Measurements from ENCODE around the gene PLCL1.

Gene PLCL1

DNA sequence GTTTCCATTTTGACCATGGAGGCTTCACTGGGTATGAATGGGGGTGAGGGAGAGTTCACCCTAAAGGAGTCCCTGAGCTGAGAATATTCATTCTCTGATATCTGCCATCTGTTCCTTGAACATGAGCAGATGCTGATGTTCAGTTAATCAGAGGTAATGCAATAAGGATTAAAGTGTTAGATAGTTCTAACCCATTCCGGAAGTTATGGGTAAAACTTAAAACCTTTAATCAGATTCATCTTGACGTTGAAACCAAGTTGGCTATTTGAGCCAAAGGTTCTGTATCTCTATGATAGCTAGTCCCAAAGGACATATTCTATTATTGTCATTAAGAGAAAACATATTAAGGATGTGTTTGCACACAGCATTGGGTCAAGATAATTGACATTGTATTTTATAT lies 268.9 kb downstream of the PLCL1 start:
- DNase-seq = no peak

DNA sequence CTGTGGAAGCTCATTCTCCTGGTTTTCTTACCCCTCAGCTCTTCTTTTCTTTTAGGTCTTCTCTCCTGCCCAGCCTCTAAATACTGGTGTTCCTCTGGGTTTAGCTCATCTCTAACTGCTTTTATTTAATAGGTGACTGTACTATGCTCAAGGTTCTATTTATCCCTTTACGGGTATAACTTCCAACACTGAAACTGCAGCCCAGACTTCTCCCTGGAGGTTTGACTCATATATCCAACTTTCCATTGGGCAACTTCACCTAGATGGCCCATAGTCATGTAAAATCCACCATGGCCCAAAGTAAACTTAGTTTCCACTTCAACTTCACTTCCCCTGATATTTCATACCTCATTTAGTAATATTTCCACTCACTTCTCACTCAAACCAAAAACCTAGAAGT lies 273.1 kb downstream of the PLCL1 start:
- no peak for DNase-seq

GRCh38 chr2:198080879-198081765 lies 276.7 kb downstream of the PLCL1 start:
- no peak for DNase-seq

DNA sequence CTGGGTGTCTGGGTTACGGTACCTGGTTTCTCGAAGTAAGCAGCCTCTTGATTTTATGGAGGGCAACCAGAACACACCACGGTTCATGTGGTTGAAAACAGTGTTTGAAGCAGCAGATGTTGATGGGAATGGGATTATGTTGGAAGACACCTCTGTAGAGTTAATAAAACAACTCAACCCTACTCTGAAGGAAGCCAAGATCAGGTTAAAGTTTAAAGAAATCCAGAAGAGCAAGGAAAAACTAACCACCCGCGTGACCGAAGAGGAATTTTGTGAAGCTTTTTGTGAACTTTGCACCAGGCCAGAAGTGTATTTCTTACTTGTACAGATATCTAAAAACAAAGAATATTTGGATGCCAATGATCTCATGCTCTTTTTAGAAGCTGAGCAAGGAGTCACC lies 279.8 kb downstream of the PLCL1 start:
- no peak for DNase-seq

DNA sequence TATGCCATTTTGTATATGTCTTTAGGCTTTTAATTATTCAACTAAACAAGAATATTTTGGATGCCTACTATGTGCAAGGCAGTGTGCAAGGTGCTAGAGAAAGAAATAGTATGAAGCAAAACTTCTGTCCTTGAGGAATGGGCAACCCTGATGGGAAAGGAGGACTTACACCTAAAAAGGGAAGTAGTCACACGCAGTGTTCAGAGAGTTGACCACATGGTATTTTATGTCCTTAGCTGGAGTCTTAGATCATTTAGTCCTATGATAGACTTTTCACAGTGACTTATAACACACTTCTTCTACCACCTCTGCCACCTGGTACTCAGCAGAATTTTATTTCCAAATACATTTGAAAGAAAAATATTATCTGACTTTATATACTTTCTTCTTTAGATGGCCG lies 291.6 kb downstream of the PLCL1 start:
- DNase-seq = no peak

DNA sequence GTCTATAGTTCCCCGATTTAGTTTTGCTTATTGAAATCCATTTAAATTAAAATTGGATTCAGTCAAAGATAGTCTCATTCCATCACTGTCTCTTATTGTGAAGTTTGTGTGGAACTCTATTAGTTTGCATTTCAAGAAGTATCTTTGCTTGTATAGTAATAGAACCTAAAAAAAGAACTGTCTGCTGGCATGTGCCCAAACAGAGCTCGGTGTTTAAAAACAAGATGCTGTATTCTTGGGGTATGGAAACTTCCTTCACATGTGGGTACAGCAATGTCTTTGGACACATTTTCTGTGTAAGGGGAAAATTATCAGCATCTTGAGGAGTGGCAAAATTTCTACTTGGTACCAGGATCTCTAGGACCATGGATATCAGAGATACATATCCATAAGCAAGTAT lies 292.6 kb downstream of the PLCL1 start:
- DNase-seq = no peak

- no peak for DNase-seq
Measured at GRCh38 chr2:198097630-198098029, 293.2 kb downstream of the PLCL1 start.

DNA sequence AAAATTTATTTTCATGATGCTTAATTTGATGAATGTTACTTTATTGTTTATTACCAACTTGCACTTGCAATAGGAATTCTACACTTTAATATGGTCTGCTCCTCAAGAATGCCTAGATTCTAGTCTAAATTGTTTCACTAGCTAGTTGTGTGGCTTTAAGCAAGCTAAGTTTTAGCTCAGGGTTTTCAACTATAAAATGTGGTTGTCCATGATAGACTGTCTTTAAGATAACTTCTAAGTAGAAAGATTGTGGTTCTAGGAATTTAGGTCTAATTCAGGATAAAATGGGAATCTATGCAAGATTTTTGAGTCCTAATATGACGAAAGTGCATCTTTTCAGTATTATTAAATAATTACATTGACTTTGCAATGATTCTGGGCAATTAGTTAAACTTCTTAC lies 294.0 kb downstream of the PLCL1 start:
- DNase-seq = no peak

DNA sequence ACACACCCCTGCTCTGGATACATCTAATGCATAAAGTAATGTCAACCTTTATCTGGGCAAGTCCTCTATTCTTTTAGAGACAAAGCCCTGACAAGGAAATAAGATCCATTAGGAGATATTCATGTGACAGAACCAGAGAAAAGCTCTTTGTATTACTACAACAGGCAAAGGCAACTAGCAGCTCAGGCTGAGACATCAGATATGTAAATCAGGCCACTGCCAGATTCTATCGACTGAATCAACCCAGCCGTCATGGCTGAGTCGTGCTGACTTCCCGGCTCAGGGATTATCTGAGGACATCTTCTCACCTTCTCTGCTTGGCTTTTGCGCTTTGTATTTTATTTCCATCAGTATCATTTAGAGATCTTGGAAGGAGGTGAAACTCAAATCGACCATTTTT lies 294.5 kb downstream of the PLCL1 start:
- no peak for DNase-seq

DNA sequence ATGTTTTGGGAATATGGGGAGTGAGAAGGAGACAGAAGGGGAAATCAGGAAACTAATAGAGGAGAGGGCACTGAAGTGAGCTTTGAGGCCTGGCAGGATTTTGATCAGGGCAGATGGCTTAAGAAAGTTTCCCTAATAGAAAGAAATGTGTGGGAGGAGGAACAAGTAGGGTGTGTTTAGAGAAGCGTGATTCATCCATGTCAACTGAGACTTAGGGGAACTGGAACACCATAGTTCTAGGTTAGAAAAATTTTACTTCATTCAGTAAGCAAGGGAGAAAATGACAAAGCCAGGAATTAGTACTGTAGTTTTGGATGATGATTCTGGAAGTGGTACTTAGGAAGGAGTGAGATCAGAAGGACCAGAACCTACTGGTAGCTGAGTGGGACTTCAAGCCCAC lies 296.0 kb downstream of the PLCL1 start:
- no peak for DNase-seq

DNA sequence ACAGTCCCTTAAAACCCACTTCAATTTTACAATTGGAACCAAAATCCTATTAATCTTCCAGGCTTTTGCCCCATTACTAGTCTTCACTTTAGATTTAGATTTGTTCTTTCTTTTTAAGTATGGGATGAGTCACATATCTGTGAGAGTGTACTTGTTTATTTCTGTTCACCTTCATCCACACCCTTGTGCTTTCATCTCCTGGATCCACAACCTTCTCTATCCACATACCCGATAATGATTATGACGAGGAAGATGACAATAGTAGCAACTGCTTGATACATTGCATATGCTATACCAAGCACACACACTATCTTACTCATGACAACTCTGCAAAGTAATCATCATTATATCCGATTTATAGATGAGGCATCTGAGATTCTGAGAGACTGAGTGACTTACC lies 297.3 kb downstream of the PLCL1 start:
- no peak for DNase-seq

- DNase-seq = no peak
Measured at GRCh38 chr2:198102120-198102519, 297.7 kb downstream of the PLCL1 start.

GRCh38 chr2:198102856-198103255 lies 298.5 kb downstream of the PLCL1 start:
- no peak for DNase-seq

DNA sequence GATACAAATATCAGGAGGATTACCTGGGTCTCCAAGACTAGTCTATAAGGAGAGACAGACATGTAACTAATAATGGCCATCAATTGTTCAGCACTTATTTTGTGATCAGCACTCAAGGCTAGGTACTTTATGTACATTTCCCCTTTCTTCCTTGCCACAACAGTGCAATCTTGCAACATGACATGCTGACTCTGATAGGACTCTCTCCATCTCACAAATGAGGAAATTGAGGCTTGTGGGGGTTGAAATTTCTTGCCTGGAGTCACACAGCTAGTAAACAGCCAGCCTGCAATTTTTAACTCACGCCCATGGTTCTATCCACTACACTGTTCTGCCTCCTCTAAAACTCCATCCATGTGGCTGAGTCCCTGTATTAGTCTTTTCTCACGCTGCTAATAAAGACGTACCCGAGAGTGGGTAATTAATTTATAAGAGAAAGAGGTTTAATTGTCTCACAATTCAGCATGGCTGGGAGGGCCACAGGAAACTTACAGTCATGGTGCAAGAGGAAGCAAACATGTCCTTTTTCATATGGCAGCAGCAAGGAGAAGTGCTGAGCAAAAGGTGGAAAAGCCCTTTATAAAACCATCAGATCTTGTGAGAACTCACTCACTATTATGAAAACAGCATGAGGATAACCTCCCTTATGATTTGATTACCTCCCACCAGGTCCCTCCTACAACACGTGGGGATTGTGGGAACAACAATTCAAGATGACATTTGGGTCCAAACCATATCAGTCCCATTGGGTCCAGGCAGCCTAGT lies 302.4 kb downstream of the PLCL1 start:
- no peak for DNase-seq

- no peak for DNase-seq
Measured at GRCh38 chr2:198113316-198113715, 308.9 kb downstream of the PLCL1 start.

- DNase-seq = no peak
Measured at GRCh38 chr2:198114064-198114463, 309.7 kb downstream of the PLCL1 start.

DNA sequence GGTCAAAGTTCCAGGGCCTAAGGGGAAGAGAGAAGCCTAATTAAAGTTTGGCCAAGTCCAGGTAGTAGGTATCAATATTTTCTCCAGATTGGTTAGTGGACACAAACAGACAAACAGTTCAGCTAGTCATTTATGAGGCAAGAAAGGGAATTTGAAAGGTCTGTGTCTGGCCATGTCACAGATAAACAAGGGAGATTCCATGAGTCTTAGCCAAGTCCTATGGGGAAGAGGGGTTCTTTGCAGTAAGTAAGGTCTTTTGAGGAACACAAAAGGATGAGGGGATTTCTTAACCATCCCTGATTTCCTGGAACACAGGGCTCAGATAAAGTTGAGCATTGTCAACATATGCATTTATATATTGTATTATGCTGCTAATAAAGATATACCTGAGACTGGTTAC lies 310.8 kb downstream of the PLCL1 start:
- no peak for DNase-seq

- DNase-seq = no peak
Measured at GRCh38 chr2:198116756-198117155, 312.4 kb downstream of the PLCL1 start.

- no peak for DNase-seq
Measured at GRCh38 chr2:198117406-198118041, 313.1 kb downstream of the PLCL1 start.

- peak; percentile 12 for DNase-seq
Measured at GRCh38 chr2:198127627-198128026, 323.2 kb downstream of the PLCL1 start.

DNA sequence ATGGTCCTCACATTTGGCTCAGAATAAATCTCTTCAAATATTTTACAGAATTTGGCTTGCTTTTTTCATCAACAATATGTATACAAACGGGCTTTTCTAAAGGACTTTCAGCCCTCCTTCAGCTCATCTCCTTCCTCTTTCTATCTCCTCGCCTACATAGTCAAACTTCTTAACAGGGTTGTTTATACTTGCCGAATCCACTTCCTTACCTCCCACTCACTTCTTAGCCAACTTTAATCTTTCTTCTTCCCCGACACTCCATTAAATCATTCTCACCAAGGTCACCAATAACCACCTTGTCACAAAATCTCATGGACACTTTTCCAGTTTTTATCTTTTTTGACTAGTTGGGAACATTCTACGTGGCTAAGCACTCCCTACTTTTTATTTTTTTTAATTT lies 325.2 kb downstream of the PLCL1 start:
- no peak for DNase-seq

- DNase-seq = no peak
Measured at GRCh38 chr2:198134293-198134955, 330.0 kb downstream of the PLCL1 start.

- DNase-seq = no peak
Measured at GRCh38 chr2:198135481-198135934, 331.1 kb downstream of the PLCL1 start.

All from NCI-H1694 treated with DMSO at 0.1 percent for 48 hours (cell line).